ENCODE measurements around the gene NEURL3. TPM values are rescaled to one million over a fixed set of nuclear protein-coding genes. Genes with fewer than 3 reads are reported as not detected.

Gene NEURL3
- total and polyA plus RNA-seq, 2 experiments from 2014 or later = 1.8 to 8.1 TPM

- no peak overlapping the region for H3K27ac ChIP-seq
- H3K9me3 ChIP-seq (ENCODE audit: low read depth) = no peaks in the 10 kb centered on the region
- H3K4me1 ChIP-seq (ENCODE audit: insufficient read depth) = no peaks in the 10 kb centered on the region
- DNase-seq (ENCODE audit: low spot score) = no peak
- no peaks in the 10 kb centered on the region for H3K36me3 ChIP-seq (replicated peaks; ENCODE audit: insufficient read depth, low read depth)
- no peaks in the 10 kb centered on the region for H3K9me2 ChIP-seq (replicated peaks; ENCODE audit: insufficient read depth)
- TF ChIP-seq EZH2 (IDR thresholded peaks at IDR 0.05; ENCODE audit: borderline replicate concordance) (no peak), CTCF (IDR thresholded peaks at IDR 0.05; ENCODE audit: poor library complexity) (no peak), EZH2phosphoT487 (IDR thresholded peaks at IDR 0.05; ENCODE audit: low read depth, severe bottlenecking, unreplicated experiment) (no peak)
- H4K20me1 ChIP-seq (ENCODE audit: insufficient read depth, poor library complexity, severe bottlenecking) = no peaks in the 10 kb centered on the region
- no peak overlapping the region for H2AFZ ChIP-seq
- H3K4me2 ChIP-seq = no peak overlapping the region
- 86% methylated on average over 1 of the region's 1 CpG for WGBS (ENCODE audit: low lambda C conversion rate, missing lambda C conversion rate)
- no peak overlapping the region for H3K4me3 ChIP-seq
- no peaks in the 10 kb centered on the region for H3K27me3 ChIP-seq
- H3K79me2 ChIP-seq = no peaks in the 10 kb centered on the region
Measured at GRCh38 chr2:96489663-96490062, 15.5 kb downstream of the NEURL3 start.

GRCh38 chr2:96489261-96489660 is 15.9 kb downstream of the NEURL3 start:
- no peak for DNase-seq (ENCODE audit: low spot score)
- H3K36me3 ChIP-seq (replicated peaks; ENCODE audit: insufficient read depth, low read depth) = no peaks in the 10 kb centered on the region
- 88% methylated on average over 3 of the region's 3 CpGs for WGBS (ENCODE audit: low lambda C conversion rate, missing lambda C conversion rate)
- H3K4me1 ChIP-seq (ENCODE audit: insufficient read depth) = no peaks in the 10 kb centered on the region
- H3K27me3 ChIP-seq = no peaks in the 10 kb centered on the region
- H4K20me1 ChIP-seq (ENCODE audit: insufficient read depth, poor library complexity, severe bottlenecking) = no peaks in the 10 kb centered on the region
- H3K4me3 ChIP-seq = no peak overlapping the region
- no peak overlapping the region for H3K27ac ChIP-seq
- no peaks in the 10 kb centered on the region for H3K9me2 ChIP-seq (replicated peaks; ENCODE audit: insufficient read depth)
- TF ChIP-seq EZH2 (IDR thresholded peaks at IDR 0.05; ENCODE audit: borderline replicate concordance) (no peak), EZH2phosphoT487 (IDR thresholded peaks at IDR 0.05; ENCODE audit: low read depth, severe bottlenecking, unreplicated experiment) (no peak), CTCF (IDR thresholded peaks at IDR 0.05; ENCODE audit: poor library complexity) (no peak)
- H3K79me2 ChIP-seq = no peaks in the 10 kb centered on the region
- H3K4me2 ChIP-seq = no peak overlapping the region
- H2AFZ ChIP-seq = no peak overlapping the region
- no peaks in the 10 kb centered on the region for H3K9me3 ChIP-seq (ENCODE audit: low read depth)

GRCh38 chr2:96486696-96487095 is 18.5 kb downstream of the NEURL3 start:
- Histone ChIP-seq H3K27me3 (no peaks in the 10 kb centered on the region), H3K4me2 (no peak overlapping the region), H3K9me2 (replicated peaks; ENCODE audit: insufficient read depth) (no peaks in the 10 kb centered on the region), H4K20me1 (ENCODE audit: insufficient read depth, poor library complexity, severe bottlenecking) (no peaks in the 10 kb centered on the region), H3K4me1 (ENCODE audit: insufficient read depth) (no peaks in the 10 kb centered on the region), H3K79me2 (no peaks in the 10 kb centered on the region), H3K4me3 (no peak overlapping the region), H3K27ac (no peak overlapping the region), H3K36me3 (replicated peaks; ENCODE audit: insufficient read depth, low read depth) (no peaks in the 10 kb centered on the region), H3K9me3 (ENCODE audit: low read depth) (no peaks in the 10 kb centered on the region), H2AFZ (no peak overlapping the region)
- no peak for TF ChIP-seq EZH2 (IDR thresholded peaks at IDR 0.05; ENCODE audit: borderline replicate concordance)
- TF ChIP-seq EZH2phosphoT487 (IDR thresholded peaks at IDR 0.05; ENCODE audit: low read depth, severe bottlenecking, unreplicated experiment) = no peak
- TF ChIP-seq CTCF (IDR thresholded peaks at IDR 0.05; ENCODE audit: poor library complexity) = no peak
- DNase-seq (ENCODE audit: low spot score) = no peak
- WGBS (ENCODE audit: low lambda C conversion rate, missing lambda C conversion rate) = 75% methylated on average over 3 of the region's 3 CpGs
